ENCODE measurements around the gene ZNF408.

ZNF408 gene

DNA sequence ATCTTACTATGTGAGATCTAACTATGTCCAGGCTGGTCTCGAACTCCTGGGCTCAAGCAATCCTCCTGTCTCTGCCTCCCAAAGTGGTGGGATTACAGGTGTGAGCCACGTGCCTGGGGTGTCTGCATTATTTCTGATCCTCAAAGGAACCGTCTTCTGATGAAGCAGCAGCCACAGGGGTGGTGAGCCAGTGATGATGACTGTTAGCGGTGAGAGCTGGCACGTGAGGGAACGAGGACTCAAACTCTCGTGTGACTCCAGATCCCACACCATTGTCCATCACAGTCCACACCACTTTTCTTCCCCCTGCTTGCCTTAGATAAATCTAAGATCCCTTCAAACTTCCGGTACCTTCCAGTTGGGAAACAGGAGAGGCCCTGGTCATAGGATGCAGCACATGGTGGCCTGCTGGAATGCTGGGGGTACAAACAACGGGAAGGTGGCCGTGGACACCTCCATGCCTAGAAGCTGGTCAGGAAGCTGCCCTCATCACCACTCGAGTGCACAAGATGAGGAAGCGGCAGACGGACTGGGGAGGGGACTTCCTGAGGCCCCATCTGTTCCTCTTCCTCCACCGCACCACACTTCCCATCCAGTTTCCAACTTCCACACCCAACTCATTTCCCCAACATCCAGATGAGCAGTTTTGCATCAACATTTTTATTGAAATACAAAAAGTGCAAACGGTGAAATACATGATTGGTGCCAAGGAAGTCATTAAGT lies 24.2 kb upstream of the ZNF408 start:
- DNase-seq (ENCODE audit: low spot score): peak; percentile 40

GRCh38 chr11:46677169-46677568 lies 23.7 kb upstream of the ZNF408 start:
- DNase-seq (ENCODE audit: low spot score): no peak

DNA sequence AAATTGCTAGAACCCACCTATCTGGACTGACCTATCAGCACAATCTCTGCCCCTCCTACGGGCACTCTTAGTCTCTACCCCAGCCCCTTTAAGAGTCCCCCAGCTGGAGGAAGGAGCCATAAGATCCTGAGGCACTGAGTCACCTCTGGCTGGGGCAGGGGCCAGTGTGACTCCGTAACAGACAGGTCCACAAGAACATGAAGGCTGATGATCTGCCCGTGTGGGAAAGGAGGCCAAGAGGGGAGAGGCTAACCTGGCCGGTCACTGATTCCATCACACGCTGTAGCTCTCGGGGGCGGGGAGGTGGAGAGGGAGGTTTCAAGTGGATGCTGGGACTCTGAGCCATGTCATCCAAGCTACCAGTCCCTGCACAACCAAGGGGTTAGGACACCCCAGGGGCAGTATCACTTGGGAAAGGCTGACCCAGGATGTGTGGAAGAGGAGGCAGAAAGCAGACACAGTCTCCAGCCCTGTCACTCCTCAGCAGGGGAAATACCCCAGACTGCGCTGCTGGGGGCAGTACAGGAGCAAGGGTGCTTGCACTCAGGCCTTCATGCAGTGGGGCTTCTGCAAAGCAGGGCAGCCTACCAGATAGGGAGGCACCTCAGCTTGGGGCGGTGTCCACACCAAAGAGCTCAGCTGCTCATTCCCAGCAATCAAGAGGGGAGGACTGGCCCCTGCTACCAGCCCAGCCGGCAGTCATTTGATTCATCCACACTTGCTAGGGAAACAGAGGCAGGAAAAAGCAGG lies 22.7 kb upstream of the ZNF408 start:
- no peak for DNase-seq (ENCODE audit: low spot score)

- DNase-seq (ENCODE audit: low spot score): no peak
Observed at GRCh38 chr11:46678741-46679130, 22.1 kb upstream of the ZNF408 start.

DNA sequence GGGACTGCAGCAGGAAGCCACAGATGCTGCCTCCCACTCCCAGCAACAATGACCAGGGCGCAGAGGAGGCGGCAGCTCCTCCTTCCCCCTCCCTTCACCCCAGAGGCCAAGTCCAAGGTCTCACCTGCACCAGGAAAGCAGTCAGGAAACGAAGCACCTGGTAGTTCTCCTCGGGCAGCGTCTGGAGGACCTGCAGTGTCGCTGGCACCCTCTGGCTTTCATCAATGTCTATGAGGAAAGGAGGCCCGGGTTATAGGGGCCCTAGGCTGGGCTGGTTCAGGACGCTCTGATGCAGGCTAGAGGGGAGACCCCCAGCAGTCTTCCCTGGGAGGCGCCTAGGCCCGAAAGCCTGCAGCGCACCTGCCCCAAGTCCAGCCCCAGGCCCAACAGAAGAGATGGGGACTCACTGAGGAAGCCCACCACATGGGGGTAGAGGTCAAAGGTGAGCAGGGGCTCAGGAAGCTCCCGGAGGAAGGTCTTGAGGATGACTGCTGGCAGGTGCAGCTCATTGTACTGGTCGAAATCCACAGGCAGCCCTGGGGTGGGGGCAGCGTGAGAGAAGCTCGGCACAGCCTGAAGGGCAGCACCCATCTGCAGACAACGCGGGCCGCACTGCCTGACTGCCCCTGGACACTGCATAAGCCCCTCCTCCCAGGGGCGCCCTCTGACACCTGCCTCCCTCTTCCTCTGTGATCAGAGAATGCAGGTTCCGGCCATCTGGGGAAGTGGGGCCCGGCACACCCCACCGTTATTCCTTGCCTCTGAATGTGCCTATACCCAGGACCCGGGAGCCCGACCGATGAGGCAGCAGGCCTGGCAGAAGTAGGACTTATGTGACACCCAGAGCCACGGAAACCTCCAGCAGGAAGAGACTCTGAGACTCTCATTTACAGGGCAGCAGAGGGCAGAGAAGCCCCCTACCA lies 21.3 kb upstream of the ZNF408 start:
- no peak for DNase-seq (ENCODE audit: low spot score)

- DNase-seq (ENCODE audit: low spot score): no peak
Observed at GRCh38 chr11:46680164-46680760, 20.6 kb upstream of the ZNF408 start.

DNA sequence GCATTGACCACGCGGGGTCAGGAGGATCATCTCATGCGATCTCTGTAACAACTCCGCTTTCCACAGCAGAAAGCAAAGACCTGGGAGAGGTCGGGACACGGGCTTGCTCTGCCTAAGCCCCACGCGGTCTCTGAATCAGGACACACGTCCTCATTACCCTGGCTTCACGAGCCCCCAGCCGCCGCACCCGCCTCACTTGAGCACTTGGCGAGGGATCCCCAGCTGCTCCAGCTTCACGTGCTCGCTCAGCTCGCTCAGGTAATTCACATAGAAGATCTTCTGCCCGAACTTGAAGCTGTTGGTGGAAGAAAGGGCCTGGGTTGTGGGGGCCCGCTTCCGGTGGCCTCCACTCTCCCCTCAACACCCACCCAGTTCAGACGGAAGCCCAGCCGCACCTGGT lies 20.0 kb upstream of the ZNF408 start:
- DNase-seq (ENCODE audit: low spot score): no peak

GRCh38 chr11:46681814-46682213 lies 19.0 kb upstream of the ZNF408 start:
- DNase-seq (ENCODE audit: low spot score): no peak

DNA sequence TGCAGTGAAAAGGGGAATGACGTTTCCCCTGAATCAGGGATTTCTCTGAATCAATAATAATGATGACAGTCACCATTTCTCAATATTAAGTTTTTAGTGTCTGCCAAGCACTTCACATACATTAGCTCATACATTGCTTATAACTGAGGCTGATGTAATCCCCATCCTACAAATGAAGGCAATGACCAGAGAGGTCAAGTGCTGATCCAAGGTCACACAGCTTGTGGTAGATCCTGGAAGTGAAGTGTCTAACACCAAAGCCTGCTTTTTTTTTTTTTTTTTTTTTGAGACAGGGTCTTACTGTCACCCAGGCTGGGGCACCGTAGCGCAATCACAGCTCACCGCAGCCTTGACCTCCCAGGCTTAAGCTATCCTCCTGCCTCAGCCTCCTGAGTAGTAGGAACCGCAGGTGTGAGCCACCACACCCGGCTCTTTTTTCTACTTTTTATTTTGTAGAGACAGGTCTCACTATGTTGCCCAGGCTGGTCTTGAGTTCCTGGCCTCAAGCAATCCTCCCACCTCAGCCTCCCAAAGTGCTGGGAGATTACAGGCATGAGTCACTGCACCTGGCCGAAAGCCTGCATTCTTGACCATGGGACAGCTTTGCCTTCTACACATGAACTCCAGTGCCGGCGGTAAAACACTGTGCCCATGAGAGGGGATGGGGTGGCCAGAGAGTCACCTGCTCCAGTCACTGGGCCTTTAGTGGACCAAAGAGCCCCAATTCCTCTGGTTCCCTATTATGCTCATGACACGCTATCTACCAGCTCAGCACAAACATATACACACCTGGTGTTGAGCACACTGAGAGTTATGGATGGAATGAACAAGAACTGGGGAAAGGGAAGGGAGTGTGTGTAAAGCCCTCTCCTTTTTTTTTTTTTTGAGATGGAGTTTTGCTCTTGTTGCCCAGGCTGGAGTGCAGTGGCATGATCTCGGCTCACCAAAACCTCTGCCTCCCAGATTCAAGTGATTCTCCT lies 17.8 kb upstream of the ZNF408 start:
- DNase-seq (ENCODE audit: low spot score): no peak

DNA sequence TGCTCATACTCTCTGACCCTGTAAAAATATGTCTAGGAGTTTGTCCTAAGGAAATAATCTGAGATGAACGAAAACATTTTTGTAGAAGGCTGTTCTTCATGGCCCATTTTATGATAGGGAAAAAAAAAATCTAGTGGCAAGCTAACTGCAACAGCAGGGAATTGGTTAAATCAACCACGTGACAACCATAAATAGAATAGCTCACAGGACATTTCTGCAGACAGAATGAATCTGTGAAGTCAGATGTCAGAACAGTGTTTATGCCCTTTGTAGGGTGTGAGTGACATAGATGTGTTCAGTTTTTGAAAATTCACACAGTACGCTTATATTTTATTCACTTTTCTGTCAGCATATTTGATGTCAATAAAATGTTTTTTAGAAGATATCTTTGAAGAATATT lies 16.5 kb upstream of the ZNF408 start:
- peak; percentile 52 for DNase-seq (ENCODE audit: low spot score)

DNA sequence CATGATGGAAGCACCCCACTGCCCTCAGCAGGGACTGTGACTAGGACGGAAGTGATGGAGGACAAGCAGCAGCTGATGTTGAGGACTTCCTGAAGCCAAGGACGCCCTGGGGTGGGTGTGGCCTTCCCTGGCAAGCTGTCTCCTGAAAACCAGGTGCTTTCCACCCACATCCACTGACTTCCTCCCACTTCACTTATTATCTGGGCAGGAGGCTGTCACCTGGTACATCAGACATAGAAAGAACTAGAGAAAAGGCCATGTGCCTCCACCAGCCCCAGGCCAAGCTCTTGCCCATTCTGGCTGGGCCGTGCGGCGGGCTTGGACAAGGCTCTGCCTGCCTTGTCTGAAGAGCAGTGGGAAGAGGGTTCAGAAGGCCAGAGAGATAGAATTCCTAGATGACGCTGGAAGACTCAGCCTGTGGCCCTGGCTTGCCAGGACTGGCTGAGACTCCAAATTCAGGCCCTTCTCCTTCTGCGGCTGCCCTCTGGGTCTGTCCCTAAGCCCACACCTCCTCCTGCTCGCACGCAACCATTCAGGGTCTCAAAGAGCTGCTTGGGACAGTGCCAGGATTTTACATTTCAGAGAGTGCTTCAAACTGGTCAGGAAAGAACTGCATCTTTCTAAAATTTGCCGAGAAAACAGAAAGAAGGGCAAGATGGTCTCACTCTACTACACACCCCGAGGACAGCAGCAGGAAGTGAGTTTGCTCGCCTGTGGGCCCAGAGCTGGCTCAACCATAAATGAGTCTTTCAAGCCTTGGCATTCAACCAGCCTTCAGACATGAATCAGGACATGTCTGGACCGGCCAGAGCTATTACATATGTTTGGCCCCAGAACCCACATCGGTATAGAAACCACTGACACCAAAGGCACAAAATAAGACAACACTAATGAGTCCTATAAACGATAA lies 13.7 kb upstream of the ZNF408 start:
- DNase-seq (ENCODE audit: low spot score): peak; percentile 63

DNA sequence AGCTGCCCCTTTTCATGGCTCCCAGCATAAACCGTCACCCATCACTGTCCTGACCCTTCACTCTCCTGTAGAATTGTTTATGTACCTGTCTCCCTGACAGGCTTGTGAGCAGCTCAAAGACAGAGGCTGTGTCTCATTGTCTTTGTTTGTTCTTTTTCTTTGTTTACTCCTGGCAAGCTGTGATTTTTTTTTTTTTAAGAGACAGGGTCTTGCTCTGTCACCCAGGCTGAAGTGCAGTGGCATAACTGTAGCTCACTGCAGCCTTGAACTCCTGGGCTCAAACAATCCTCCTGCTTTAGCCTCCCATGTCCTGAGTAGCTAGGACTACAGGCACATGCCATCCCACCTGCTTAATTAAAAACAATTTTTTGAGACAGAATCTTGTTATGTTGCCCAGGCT lies 10.1 kb upstream of the ZNF408 start:
- DNase-seq (ENCODE audit: low spot score): no peak

- DNase-seq (ENCODE audit: low spot score): no peak
Observed at GRCh38 chr11:46692450-46692849, 8.4 kb upstream of the ZNF408 start.

GRCh38 chr11:46693597-46694012 lies 7.2 kb upstream of the ZNF408 start:
- no peak for DNase-seq (ENCODE audit: low spot score)

GRCh38 chr11:46694072-46694471 lies 6.8 kb upstream of the ZNF408 start:
- DNase-seq (ENCODE audit: low spot score): no peak

DNA sequence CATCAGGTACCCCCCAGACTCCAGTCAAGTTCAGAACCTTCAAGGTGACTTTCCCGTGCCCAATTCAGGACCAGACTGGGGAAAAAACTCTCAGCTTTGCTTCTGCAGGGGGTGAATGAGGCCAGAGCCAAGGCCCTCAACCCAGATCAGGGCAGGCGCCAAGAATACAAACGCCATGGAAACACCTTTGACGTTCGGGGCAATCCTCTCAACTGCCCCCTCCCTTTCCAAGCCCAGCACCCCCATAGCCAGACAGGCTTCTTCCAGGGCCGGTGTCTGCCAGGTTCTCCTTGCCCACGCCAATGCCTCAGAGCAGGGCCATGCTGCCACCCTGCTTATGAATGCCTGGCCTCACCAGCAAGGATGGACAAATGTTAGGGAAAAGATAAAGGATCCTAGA lies 6.2 kb upstream of the ZNF408 start:
- DNase-seq (ENCODE audit: low spot score): no peak

DNA sequence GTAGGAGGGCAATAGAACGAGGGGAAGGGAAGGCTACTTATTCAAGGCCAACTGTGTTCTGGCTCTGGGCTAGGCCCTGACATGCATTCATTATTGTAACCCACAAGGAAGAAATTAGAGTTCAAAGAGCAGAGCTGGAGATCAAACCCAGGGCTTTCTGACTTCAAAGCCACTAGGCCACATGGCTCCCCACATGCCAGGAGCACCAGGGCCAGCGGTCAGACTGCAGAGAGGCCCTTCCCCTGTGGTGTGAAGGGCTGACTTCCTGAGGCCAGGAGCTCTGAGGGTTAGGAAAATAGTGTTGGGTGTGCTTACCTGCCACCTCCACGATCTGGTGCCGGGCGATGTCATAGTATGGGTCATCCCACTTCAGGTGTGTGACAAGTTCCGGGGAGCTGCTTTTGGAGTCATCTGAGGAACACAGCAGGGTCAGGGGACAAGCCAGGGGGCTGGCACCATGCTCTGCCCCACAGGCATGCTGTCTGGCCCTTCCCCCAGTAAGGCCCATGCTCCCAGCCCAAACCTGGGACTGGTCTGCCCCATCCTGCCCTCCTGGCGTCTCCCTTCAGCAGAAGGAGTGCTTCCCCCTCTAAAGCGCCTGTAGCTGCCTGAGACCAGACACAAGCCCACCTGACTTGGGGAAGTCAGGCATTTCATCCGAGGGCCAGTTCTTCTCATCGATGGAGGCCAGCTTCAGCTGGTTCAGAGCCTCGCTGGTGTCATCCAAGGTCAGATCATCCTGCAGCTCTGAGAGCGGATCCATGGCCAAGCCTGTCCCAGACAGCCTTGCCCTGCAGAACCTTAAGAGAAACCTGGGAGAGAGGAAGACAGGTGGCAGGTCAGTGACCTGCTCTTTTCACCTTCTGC lies 5.3 kb upstream of the ZNF408 start:
- no peak for DNase-seq (ENCODE audit: low spot score)

- DNase-seq (ENCODE audit: low spot score): peak; percentile 98
Observed at GRCh38 chr11:46696212-46696558, 4.6 kb upstream of the ZNF408 start.

- peak; percentile 92 for DNase-seq (ENCODE audit: low spot score)
Observed at GRCh38 chr11:46697303-46697702, 3.5 kb upstream of the ZNF408 start.
